GM18520 (cell line): ENCODE data around the gene ZAP70.
"Not testable (repeated sequence)": the region's sequence is repeated elsewhere in the genome, so short reads cannot be mapped to it uniquely, and the experiment has no call there.

Source experiments
- ATAC-seq: cut with Tn5 transposase; IDR thresholded peaks from one replicate; pipeline ENCODE4 v1.9.1; 2021; ENCODE audit not compliant: unreplicated experiment

Gene ZAP70

GRCh38 chr2:97697252-97698235, 15.8 kb upstream of the ZAP70 start:
- peak; percentile 60 for ATAC-seq

DNA sequence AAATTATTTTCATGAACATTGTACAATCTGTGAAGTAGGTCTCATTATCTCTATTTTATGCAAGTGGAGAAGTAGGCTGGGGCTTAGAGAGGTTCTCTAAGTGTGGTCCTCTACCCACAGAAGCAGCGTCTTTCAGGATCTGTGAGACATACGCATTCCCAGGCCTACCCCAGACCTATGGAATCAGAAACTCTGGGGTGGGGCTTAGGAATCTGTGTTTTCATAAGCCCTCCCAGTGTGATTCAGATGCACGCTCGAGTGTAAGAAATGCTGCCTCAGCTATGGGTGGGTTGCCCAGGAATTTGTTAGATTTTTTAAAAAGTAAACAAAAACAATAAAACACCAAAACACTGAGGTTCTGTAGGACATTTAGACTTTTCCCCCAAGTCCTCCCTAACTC, 14.8 kb upstream of the ZAP70 start:
- ATAC-seq, result no peak

DNA sequence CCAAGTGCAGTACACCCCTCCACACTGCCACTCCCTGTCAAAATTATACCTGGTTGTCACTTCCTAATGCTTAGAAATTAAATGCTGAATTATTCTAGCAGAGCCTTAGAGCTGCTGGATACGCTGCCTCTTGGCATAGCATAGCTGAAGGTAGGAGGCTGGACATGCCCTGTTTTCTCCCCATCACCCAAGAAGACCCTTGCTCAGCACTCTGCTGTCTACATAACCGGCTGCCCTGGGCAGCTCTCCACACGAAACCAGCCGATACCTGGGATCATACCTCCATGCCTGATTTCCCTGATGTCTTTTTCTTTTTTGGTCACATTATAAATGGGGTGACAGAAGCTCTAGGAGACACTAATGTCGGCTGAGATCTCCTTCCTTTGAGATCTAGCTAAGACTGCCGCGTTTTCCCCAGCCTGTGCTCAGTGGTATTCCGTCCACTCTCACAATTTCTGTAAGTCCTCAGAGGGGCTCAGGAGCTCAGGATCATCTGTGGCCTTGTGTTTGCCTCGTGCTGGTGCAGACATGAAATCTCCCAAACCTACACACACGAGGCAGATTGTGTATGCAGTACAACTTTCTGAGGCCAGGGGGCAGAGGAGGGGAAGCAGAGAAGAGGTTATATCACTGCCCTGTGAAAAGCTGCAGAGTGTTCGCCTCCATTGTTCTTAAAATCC, 13.5 kb upstream of the ZAP70 start:
- ATAC-seq, result no peak

- no peak for ATAC-seq
Measured at GRCh38 chr2:97701186-97701585, 12.2 kb upstream of the ZAP70 start.

GRCh38 chr2:97701851-97702465, 11.4 kb upstream of the ZAP70 start:
- ATAC-seq, result no peak

GRCh38 chr2:97702731-97703470, 10.5 kb upstream of the ZAP70 start:
- no peak for ATAC-seq

- ATAC-seq, result no peak
Measured at GRCh38 chr2:97703741-97704140, 9.6 kb upstream of the ZAP70 start.

- no peak for ATAC-seq
Measured at GRCh38 chr2:97704989-97705388, 8.4 kb upstream of the ZAP70 start.

GRCh38 chr2:97706112-97706511, 7.3 kb upstream of the ZAP70 start:
- ATAC-seq, result no peak

- ATAC-seq, result no peak
Measured at GRCh38 chr2:97706708-97707345, 6.5 kb upstream of the ZAP70 start.

GRCh38 chr2:97707362-97708047, 5.9 kb upstream of the ZAP70 start:
- no peak for ATAC-seq

GRCh38 chr2:97708048-97708380, 5.4 kb upstream of the ZAP70 start:
- ATAC-seq, result no peak

DNA sequence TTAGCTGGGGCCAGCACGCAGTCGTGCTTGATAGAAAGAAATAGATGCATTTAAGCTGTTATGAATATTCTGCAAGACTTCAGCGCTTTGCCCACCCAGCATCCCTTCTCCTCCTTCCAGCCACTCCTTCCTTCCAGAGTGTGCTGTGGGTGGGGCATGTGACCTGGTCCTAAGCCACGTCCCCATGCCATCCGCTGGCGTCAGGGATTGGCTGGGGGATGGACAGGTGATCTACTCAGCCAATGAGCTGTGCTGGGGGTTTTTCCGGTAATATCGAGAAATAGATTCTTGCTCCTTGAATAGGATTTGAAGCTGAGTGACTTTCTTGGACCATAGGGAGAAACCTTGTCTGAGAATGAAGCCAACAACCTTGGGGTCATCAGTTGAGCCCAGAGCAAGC, 4.8 kb upstream of the ZAP70 start:
- ATAC-seq, result no peak

DNA sequence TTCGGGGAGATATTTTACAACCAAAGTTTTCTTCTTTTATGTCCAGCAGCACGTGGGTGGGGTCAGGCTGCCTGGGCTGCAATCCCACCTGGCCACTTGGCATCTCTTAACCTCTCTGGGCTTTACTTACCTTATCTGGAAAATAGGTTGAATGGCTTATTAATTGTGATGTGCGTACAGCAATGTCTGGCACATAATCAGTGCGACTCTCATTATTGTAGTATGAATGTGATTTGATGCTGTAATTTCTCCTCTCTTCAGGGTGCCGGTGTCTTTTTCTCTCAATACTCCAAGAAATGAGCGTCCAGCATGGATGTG, 2.0 kb upstream of the ZAP70 start:
- no peak for ATAC-seq

DNA sequence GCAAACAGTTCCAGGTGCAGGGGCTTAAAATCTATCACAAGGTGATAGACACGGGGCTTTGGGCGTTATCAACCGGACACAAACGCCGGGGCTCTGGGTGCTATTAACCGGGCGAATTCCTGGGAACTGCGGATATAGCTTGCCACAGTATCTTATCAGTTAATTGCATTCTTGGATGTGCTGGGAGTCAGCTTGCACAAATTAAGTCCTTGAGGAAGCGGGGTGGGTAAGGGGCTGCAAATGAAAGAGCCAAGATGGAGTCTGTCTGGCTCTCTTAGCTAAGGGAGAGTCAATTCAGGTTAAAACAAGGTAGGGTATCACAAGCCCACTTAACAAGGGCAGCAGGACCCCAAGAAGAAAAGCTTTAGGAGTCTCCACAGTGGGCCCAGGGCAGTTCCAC, 1.2 kb upstream of the ZAP70 start:
- not testable (repeated sequence) for ATAC-seq

DNA sequence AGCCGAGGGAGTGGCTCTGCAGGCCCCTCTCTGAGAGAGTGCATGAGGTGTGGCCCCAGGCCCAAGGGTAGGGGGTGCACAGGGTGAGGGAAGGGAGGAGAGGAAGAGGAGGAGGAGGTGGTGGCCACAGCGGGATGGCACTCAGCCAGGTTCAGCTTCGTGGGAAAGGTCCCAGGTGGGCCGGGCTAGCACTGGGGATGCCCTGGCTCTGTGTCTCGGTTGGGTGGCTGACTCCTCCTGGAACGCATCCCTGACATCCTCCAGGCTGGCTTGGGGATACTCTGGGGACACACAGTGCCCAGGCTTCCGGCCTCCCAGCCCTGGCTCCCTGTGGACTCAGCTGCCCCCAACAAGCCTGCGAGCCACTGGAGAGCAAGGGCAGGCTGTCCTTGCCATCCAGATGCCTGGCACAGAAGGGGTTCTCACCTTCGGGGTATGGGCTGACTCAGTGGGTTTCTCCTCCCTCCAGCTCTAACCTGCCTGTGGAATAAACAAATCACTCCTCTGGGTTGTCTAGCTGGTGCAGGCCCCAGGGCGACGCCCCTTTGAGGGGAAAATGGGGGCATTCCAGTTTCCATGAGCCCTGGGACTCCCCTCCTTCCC, 582 bp upstream of the ZAP70 start:
- ATAC-seq, result no peak

DNA sequence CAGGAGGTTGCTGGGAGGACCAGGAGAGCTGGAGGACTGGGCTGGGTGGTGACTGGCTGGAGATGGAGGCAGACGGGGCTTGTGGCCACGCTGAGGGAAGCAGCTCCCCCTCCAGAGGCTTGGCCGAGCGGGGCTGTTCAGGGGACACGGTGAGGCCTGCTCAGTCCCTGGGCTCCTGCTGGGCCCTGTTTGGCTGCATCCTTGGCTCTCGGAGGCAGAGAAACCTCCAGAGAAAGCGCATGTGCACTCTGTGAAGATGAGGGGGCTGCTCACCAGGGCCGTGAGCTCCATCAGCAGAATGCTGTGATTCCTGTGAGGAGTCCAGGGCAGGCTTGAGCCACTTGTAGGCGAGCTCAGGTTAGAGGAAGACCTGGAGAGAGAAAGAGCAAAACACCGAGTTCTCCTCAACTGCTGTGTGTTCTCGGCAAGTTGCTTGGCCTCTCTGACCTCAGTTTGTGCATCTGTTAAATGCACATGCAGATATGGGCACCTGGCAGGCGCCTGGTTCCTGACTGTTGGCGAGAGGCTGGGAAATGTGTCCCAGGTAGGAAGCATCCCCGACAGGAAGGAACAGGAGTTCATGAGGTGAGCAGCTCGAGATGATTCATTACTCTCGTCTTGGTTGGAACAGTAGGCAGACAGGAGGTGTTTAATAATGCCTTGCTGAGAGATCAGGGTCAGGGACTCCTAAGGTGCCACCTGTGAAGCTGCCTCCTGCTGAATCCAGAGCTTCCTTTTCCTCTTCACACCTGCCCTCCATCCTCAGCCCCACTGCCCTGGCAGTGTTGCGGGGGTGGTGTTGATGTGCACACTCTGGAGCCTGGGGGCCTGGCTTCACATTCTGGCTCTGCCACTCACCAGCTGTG, 941 bp downstream of the ZAP70 start:
- ATAC-seq, result no peak

- ATAC-seq, result no peak
Measured at GRCh38 chr2:97714950-97715652, 1.7 kb downstream of the ZAP70 start.
